Activated naive CD8-positive, alpha-beta T cell treated with anti-CD3 and anti-CD28 coated beads, Interleukin-2, amount 50 U/mL, for 16 hours (primary cell): ENCODE data around the gene KRR1.
"Not testable (repeated sequence)": the region's sequence is repeated elsewhere in the genome, so short reads cannot be mapped to it uniquely, and the experiment has no call there.

Source experiments
- DNase-seq: peaks from one replicate; pipeline ENCODE4 v3.0.0-alpha.2; 2020; ENCODE audit warnings: low read depth, low spot score

Gene KRR1

GRCh38 chr12:75477137-75477536 lies 34.3 kb downstream of the KRR1 start:
- no peak for DNase-seq

DNA sequence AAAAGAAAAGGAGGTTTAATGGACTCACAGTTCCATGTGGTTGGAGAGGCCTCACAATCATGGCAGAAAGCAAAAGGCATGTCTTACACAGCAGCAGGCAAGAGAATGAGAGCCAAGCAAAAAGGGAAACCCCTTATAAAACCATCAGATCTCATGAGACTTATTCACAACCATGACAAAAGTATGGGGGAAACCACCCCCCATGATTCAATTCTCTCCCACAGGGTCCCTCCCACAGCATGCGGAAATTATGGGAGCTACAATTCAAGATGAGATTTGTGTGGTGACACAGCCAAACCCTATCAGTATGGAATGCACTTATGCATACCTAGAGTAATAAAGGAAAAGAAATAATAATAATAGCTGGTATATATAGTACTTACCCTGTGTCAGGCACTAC lies 35.3 kb downstream of the KRR1 start:
- DNase-seq = no peak

- DNase-seq = no peak
These were observed 37.3 kb downstream of the KRR1 start for GRCh38 chr12:75474116-75474515.

GRCh38 chr12:75471902-75472890 lies 39.2 kb downstream of the KRR1 start:
- no peak for DNase-seq

- DNase-seq = no peak
These were observed 51.2 kb downstream of the KRR1 start for GRCh38 chr12:75460204-75460603.

DNA sequence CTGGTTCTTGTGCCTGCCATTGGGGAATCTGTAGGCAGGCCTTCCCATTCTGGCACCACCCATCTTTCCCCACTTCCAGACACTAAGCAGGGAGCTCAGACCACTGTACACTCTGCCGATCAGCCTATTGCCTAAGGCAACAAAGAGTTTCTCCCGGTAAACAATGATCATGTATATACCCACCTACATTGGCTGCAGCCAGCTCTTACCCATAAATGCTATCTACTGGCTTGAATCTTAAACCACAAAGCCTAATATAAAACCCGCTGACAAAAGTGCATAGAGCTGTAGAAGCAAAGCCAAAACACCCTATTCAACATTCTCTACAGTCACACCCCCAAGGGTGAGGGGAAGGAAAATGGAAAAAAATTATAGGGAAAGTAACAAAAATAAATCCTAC lies 51.7 kb downstream of the KRR1 start:
- DNase-seq = no peak

DNA sequence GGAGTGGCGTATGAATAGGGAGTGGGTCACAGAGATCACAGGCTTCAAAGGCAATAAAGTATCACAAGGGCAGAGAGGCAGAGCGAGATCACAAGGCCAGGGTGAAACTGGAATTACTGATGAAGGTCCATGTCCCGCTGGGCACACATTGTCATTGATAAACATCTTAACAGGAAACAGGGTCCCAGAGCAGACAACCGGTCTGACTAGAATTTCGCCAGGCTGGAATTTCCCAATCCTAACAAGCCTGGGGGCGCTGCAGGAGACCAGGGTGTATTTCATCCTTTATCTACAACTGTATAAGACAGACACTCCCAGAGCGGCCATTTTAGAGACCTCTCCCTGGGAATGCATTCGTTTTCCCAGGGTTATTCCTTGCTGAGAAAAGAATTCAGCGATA lies 53.5 kb downstream of the KRR1 start:
- DNase-seq = not testable (repeated sequence)

GRCh38 chr12:75457191-75457590 lies 54.2 kb downstream of the KRR1 start:
- no peak for DNase-seq

GRCh38 chr12:75455839-75456238 lies 55.6 kb downstream of the KRR1 start:
- no peak for DNase-seq

GRCh38 chr12:75452675-75453330 lies 58.6 kb downstream of the KRR1 start:
- no peak for DNase-seq

- DNase-seq = no peak
These were observed 63.6 kb downstream of the KRR1 start for GRCh38 chr12:75447691-75448393.

DNA sequence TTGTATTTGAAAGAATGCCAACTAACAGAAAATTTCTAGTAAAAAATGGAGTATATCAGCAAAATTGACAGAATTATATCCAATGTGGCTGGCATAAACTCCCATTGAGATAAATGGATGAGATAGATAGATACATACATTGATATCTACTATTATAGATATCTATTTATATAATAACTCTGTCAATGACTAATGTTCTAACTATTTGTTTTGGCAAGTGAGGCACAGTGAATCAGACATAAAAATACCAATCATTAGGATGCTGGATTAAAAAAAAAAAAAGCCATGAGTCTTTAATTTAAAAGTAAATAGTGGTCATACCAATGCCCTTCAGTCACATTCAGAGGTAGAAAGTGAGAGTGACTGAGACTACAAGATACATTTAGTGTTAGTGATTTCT lies 64.6 kb downstream of the KRR1 start:
- no peak for DNase-seq

GRCh38 chr12:75445137-75445507 lies 66.3 kb downstream of the KRR1 start:
- DNase-seq = not testable (repeated sequence)

DNA sequence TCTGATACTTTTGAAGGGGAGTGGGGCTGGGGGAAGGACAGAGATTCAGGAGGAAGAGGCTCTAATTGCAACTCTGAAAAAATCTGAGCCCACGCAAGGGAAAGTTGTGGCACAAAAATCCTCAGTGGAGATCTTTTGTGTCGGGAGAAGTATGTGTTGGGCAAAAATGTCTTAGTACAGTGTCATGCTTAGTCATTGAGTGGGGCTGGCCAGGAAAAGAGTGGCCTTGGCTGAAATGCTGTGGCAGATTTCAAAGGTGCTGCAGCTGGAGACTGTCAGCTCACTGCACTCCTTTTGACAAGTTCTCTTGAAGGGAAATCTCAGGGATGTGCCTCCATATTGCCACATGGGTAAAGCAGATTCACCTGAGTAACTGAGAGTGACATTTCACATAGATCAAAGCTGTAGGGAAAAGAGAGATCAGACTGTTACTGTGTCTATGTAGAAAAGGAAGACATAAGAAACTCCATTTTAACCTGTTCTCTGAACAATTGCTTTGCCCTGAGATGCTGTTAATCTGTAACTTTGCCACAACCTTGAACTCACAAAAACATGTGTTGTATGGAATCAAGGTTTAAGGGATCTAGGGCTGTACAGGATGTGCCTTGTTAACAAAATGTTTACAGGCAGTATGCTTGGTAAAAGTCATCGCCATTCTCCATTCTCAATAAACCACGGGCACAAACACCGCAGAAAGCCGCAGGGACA lies 66.8 kb downstream of the KRR1 start:
- no peak for DNase-seq

GRCh38 chr12:75443709-75444108 lies 67.7 kb downstream of the KRR1 start:
- no peak for DNase-seq

DNA sequence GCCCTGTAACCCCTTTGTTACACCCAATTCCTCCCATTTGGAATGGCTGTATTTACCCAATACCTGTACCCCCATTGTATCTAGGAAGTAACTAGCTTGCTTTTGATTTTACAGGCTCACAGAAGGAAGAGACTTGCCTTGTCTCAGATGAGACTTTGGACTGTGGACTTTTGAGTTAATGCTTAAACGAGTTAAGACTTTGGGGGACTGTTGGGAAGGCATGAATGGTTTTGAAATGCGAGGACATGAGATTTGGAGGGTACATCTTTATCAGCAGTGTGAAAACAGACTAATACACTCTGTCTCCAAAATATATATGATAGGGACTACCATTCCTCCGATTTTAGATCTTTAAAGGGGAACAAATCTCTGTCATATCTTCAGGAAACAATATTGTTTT lies 69.0 kb downstream of the KRR1 start:
- not testable (repeated sequence) for DNase-seq

DNA sequence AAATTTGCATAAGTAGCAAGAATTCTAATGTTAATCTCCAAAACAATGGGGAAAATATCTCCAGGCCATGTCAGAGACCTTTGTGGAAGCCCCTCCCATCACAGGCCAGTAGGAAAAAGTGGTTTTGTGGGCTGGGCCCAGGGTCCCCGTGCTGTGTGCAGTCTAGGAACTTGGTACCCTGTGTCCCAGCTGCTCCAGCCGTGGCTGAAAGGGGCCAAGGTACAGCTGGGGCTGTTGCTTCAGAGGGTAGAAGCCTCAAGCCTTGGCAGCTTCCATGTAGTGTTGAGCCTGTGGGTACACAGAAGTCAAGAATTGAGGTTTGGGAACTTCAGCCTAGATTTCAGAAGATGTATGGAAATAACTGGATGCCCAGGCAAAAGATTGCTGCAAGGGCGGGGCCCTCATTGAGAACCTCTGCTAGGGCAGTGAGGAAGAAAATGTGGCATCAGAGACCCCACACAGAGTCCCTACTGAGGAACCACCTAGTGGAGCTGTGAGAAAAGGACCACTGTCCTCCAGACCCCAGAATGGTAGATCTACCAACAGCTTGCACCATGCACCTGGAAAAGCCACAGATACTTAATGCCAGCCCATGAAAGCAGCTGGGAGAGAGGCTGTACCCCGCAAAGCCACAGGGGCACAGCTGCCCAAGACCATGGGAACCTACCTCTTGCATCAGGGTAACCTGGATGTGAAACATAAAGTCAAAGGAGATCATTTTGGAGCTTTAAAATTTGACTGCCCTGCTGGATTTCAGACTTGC lies 69.5 kb downstream of the KRR1 start:
- not testable (repeated sequence) for DNase-seq
